GM23248 (cell line): ENCODE data around the gene PACSIN1. TPM values are rescaled to one million over a fixed set of nuclear protein-coding genes. Genes with fewer than 3 reads are reported as not detected.

ENCODE experiments used
- DNase-seq: peaks from one replicate; pipeline ENCODE4 v3.0.0-alpha.2; 2015
- H2AFZ ChIP-seq: fragments of 200-600 bp; sonication (generic); 2 replicates; pipeline ENCODE4 v1.6.1; 2016; ENCODE audit warnings: antibody characterized with exemption
- H3F3A ChIP-seq: fragments of 200-600 bp; sonication (generic); 2 replicates; pipeline ENCODE4 v1.6.1; 2016; ENCODE audit warnings: mild to moderate bottlenecking, antibody characterized with exemption, mixed run types; ENCODE audit not compliant: insufficient read depth
- H3K27ac ChIP-seq: fragments of 200-600 bp; sonication (generic); 2 replicates; pipeline ENCODE4 v1.5.1; 2016; ENCODE audit warnings: mild to moderate bottlenecking
- H3K27me3 ChIP-seq: fragments of 200-600 bp; sonication (generic); replicated peaks from 2 replicates; pipeline ENCODE4 v1.6.1; 2016; ENCODE audit warnings: mild to moderate bottlenecking; ENCODE audit not compliant: insufficient read depth
- H3K36me3 ChIP-seq: fragments of 200-600 bp; sonication (generic); 2 replicates; pipeline ENCODE4 v1.6.1; 2016; ENCODE audit warnings: low read depth, mild to moderate bottlenecking
- H3K4me1 ChIP-seq: fragments of 200-600 bp; sonication (generic); 2 replicates; pipeline ENCODE4 v1.6.1; 2016; ENCODE audit warnings: mild to moderate bottlenecking; ENCODE audit not compliant: insufficient read depth
- H3K4me2 ChIP-seq: fragments of 200-600 bp; sonication (generic); one replicate; pipeline ENCODE4 v1.6.1; 2016; ENCODE audit warnings: mild to moderate bottlenecking; ENCODE audit not compliant: unreplicated experiment
- H3K4me3 ChIP-seq: fragments of 200-600 bp; sonication (generic); 2 replicates; pipeline ENCODE4 v1.5.1; 2016; ENCODE audit warnings: mild to moderate bottlenecking
- H3K79me2 ChIP-seq: fragments of 200-600 bp; sonication (generic); 2 replicates; pipeline ENCODE4 v1.6.1; 2016; ENCODE audit warnings: mild to moderate bottlenecking; ENCODE audit not compliant: insufficient read depth
- H3K9ac ChIP-seq: fragments of 200-600 bp; sonication (generic); 2 replicates; pipeline ENCODE4 v1.6.1; 2016; ENCODE audit warnings: mild to moderate bottlenecking
- H3K9me2 ChIP-seq: fragments of 200-600 bp; sonication (generic); 2 replicates; pipeline ENCODE4 v1.6.1; 2016; ENCODE audit warnings: mixed run types, mild to moderate bottlenecking, moderate library complexity; ENCODE audit not compliant: insufficient read depth
- H3K9me3 ChIP-seq: fragments of 200-600 bp; sonication (generic); one replicate; pipeline ENCODE4 v1.6.1; 2017; ENCODE audit warnings: low read depth
- H4K20me1 ChIP-seq: fragments of 200-600 bp; sonication (generic); 2 replicates; pipeline ENCODE4 v1.6.0; 2016; ENCODE audit not compliant: insufficient read depth
- EZH2 ChIP-seq: fragments of 200-600 bp; sonication (generic); IDR thresholded peaks from 2 replicates; pipeline ENCODE4 v1.6.1; 2018; ENCODE audit warnings: antibody characterized with exemption, mild to moderate bottlenecking; ENCODE audit not compliant: insufficient read depth, poor library complexity, severe bottlenecking
- EZH2phosphoT487 ChIP-seq: fragments of 200-600 bp; sonication (generic); IDR thresholded peaks from 2 replicates; pipeline ENCODE4 v1.6.1; 2018; ENCODE audit warnings: antibody characterized with exemption, moderate library complexity, mild to moderate bottlenecking, low read depth; ENCODE audit not compliant: insufficient read depth
- WGBS, 2 experiments: methylation state at CpG; one replicate each; pipeline ENCODE4 v1.1.6; 2015 to 2017; ENCODE audit warnings: low lambda C conversion rate in 2 of 2, low coverage in 1 of 2; ENCODE audit errors: missing lambda C conversion rate in 2 of 2; 5-methylcytosine and 5-hydroxymethylcytosine counted together
- in situ Hi-C: fragments of 300-500 bp; cut with MboI; formaldehyde crosslinking; loops from 2 replicates; pipeline ENCODE4 v1.15.0; 2020
- polyA plus RNA-seq: library from polyadenylated mRNA; unstranded; fragments of >200 nt; fragmentation: Nextera tagmentation; extraction: Ambion mirVana; gene quantifications from 2 replicates; pipeline ENCODE4 v1.2.1, GENCODE V29; 2016
- total RNA-seq: library from RNA; depleted of rRNA; stranded (reverse); fragments of >200 nt; shearing (Covaris generic); gene quantifications from 2 replicates; pipeline ENCODE4 v1.2.3, GENCODE V29; 2014

PACSIN1 gene
- total and polyA plus RNA-seq, 2 experiments from 2014 or later, result not detected

- H3K4me1 ChIP-seq, result no peaks in the 10 kb centered on the region
- H3K9me2 ChIP-seq, result no peaks in the 10 kb centered on the region
- no peaks in the 10 kb centered on the region for H4K20me1 ChIP-seq
- no peaks in the 10 kb centered on the region for H3K27me3 ChIP-seq
- no peak overlapping the region for H3K4me2 ChIP-seq
- H3K79me2 ChIP-seq, result no peaks in the 10 kb centered on the region
- no peaks in the 10 kb centered on the region for H3F3A ChIP-seq
- no peaks in the 10 kb centered on the region for H3K36me3 ChIP-seq
- no peak overlapping the region for H3K27ac ChIP-seq
- no peak for DNase-seq
- H3K9ac ChIP-seq, result no peak overlapping the region
- H3K9me3 ChIP-seq, result no peaks in the 10 kb centered on the region
- no peak for TF ChIP-seq EZH2phosphoT487
- TF ChIP-seq EZH2, result no peak
- in situ Hi-C loops, result no loop called here
- no peak overlapping the region for H3K4me3 ChIP-seq
- WGBS, 2 experiments, result 76 to 79% methylated on average over 13 to 15 of the region's 15 CpGs
- no peak overlapping the region for H2AFZ ChIP-seq
These were observed 97.1 kb downstream of the PACSIN1 start for GRCh38 chr6:34562861-34563512.

GRCh38 chr6:34563513-34563870 lies 97.6 kb downstream of the PACSIN1 start:
- no peaks in the 10 kb centered on the region for H4K20me1 ChIP-seq
- no peaks in the 10 kb centered on the region for H3K4me1 ChIP-seq
- H3K4me2 ChIP-seq, result no peak overlapping the region
- H3K9ac ChIP-seq, result no peak overlapping the region
- in situ Hi-C loops, result no loop called here
- no peaks in the 10 kb centered on the region for H3K9me2 ChIP-seq
- H3F3A ChIP-seq, result no peaks in the 10 kb centered on the region
- no peak overlapping the region for H2AFZ ChIP-seq
- no peak for DNase-seq
- no peaks in the 10 kb centered on the region for H3K79me2 ChIP-seq
- TF ChIP-seq EZH2, result no peak
- no peak for TF ChIP-seq EZH2phosphoT487
- no peaks in the 10 kb centered on the region for H3K36me3 ChIP-seq
- H3K9me3 ChIP-seq, result no peaks in the 10 kb centered on the region
- WGBS, 2 experiments, result 69 to 74% methylated on average over 7 of the region's 7 CpGs
- H3K27ac ChIP-seq, result no peak overlapping the region
- H3K27me3 ChIP-seq, result no peaks in the 10 kb centered on the region
- no peak overlapping the region for H3K4me3 ChIP-seq

GRCh38 chr6:34564181-34564580 lies 98.3 kb downstream of the PACSIN1 start:
- H3K9ac ChIP-seq, result no peak overlapping the region
- no peak overlapping the region for H3K27ac ChIP-seq
- 93 to 95% methylated on average over 5 of the region's 5 CpGs for whole genome bisulfite sequencing, 2 experiments
- H3K9me3 ChIP-seq, result no peaks in the 10 kb centered on the region
- H3K9me2 ChIP-seq, result no peaks in the 10 kb centered on the region
- H3K4me1 ChIP-seq, result no peaks in the 10 kb centered on the region
- no peak overlapping the region for H3K4me2 ChIP-seq
- no peak overlapping the region for H2AFZ ChIP-seq
- no peak for TF ChIP-seq EZH2phosphoT487
- no peak for TF ChIP-seq EZH2
- no peaks in the 10 kb centered on the region for H3K79me2 ChIP-seq
- in situ Hi-C loops, result no loop called here
- H3K27me3 ChIP-seq, result no peaks in the 10 kb centered on the region
- no peaks in the 10 kb centered on the region for H4K20me1 ChIP-seq
- H3K4me3 ChIP-seq, result no peak overlapping the region
- DNase-seq, result no peak
- no peaks in the 10 kb centered on the region for H3F3A ChIP-seq
- no peaks in the 10 kb centered on the region for H3K36me3 ChIP-seq

GRCh38 chr6:34565722-34566137 lies 99.9 kb downstream of the PACSIN1 start:
- Histone ChIP-seq H3K4me1 (no peaks in the 10 kb centered on the region), H3K9ac (no peak overlapping the region), H2AFZ (no peak overlapping the region), H3K4me3 (no peak overlapping the region), H3F3A (no peaks in the 10 kb centered on the region), H3K36me3 (no peaks in the 10 kb centered on the region), H3K79me2 (no peaks in the 10 kb centered on the region), H3K4me2 (no peak overlapping the region), H3K9me2 (no peaks in the 10 kb centered on the region), H4K20me1 (no peaks in the 10 kb centered on the region), H3K27me3 (no peaks in the 10 kb centered on the region), H3K27ac (no peak overlapping the region), H3K9me3 (no peaks in the 10 kb centered on the region)
- in situ Hi-C loops, result no loop called here
- no peak for TF ChIP-seq EZH2
- TF ChIP-seq EZH2phosphoT487, result no peak
- no peak for DNase-seq
- WGBS, 2 experiments, result 41 to 47% methylated on average over 5 of the region's 5 CpGs
